ENCODE measurements around the gene CRACDL.

Gene CRACDL

GRCh38 chr2:98935777-98936352 lies at the start of gene CRACDL:
CRACDL (minus strand) TSS chr2:98936225; CDS start chr2:98846800, 89,425 bp downstream.
- Histone ChIP-seq H3K79me2 (ENCODE audit: insufficient read depth, low read length) (no peaks in the 10 kb centered on the region), H3K36me3 (ENCODE audit: low read length) (no peaks in the 10 kb centered on the region), H3K9me3 (ENCODE audit: insufficient read depth, low read length) (no peaks in the 10 kb centered on the region), H2AFZ (ENCODE audit: low read depth, low read length, severe bottlenecking) (no peak within 1 kb of the TSS), H4K20me1 (ENCODE audit: low read depth, low read length) (no peaks in the 10 kb centered on the region), H3K9me2 (replicated peaks; ENCODE audit: insufficient read depth, low read length) (no peaks in the 10 kb centered on the region), H3K4me2 (ENCODE audit: low read depth, low read length, poor library complexity, severe bottlenecking) (no peak within 1 kb of the TSS), H3F3A (ENCODE audit: insufficient read depth) (no peaks in the 10 kb centered on the region), H3K4me3 (ENCODE audit: insufficient read depth, low read length, poor library complexity, severe bottlenecking) (no peak within 1 kb of the TSS), H3K27ac (ENCODE audit: low read depth, low read length) (no peak within 1 kb of the TSS), H3K9ac (ENCODE audit: low read length) (no peak within 1 kb of the TSS), H3K27me3 (ENCODE audit: low read length) (no peaks in the 10 kb centered on the region)
- no peak for TF ChIP-seq CTCF (IDR thresholded peaks at IDR 0.05; ENCODE audit: insufficient read depth, low read length, poor library complexity, severe bottlenecking)
- TF ChIP-seq EZH2phosphoT487 (conservative IDR thresholded peaks at IDR 0.05; ENCODE audit: low read length) = no peak

- Histone ChIP-seq H3K4me2 (ENCODE audit: low read depth, low read length, poor library complexity, severe bottlenecking) (no peak overlapping the region), H3K36me3 (ENCODE audit: low read length) (no peaks in the 10 kb centered on the region), H2AFZ (ENCODE audit: low read depth, low read length, severe bottlenecking) (no peak overlapping the region), H3K27me3 (ENCODE audit: low read length) (no peaks in the 10 kb centered on the region), H3F3A (ENCODE audit: insufficient read depth) (no peaks in the 10 kb centered on the region), H3K79me2 (ENCODE audit: insufficient read depth, low read length) (no peaks in the 10 kb centered on the region), H3K27ac (ENCODE audit: low read depth, low read length) (no peak overlapping the region), H4K20me1 (ENCODE audit: low read depth, low read length) (no peaks in the 10 kb centered on the region), H3K9ac (ENCODE audit: low read length) (no peak overlapping the region), H3K9me2 (replicated peaks; ENCODE audit: insufficient read depth, low read length) (no peaks in the 10 kb centered on the region), H3K4me3 (ENCODE audit: insufficient read depth, low read length, poor library complexity, severe bottlenecking) (no peak overlapping the region), H3K9me3 (ENCODE audit: insufficient read depth, low read length) (peaks cover 6% of the 10 kb centered on the region; the same call in 1 of the 2 replicates)
- no peak for TF ChIP-seq EZH2phosphoT487 (conservative IDR thresholded peaks at IDR 0.05; ENCODE audit: low read length)
- no peak for TF ChIP-seq CTCF (IDR thresholded peaks at IDR 0.05; ENCODE audit: insufficient read depth, low read length, poor library complexity, severe bottlenecking)
Measured at GRCh38 chr2:98975611-98976010, 39.6 kb upstream of the CRACDL start.

- no peak overlapping the region for H2AFZ ChIP-seq (ENCODE audit: low read depth, low read length, severe bottlenecking)
- no peak overlapping the region for H3K9ac ChIP-seq (ENCODE audit: low read length)
- no peaks in the 10 kb centered on the region for H4K20me1 ChIP-seq (ENCODE audit: low read depth, low read length)
- no peaks in the 10 kb centered on the region for H3K79me2 ChIP-seq (ENCODE audit: insufficient read depth, low read length)
- H3F3A ChIP-seq (ENCODE audit: insufficient read depth) = no peaks in the 10 kb centered on the region
- no peak overlapping the region for H3K4me2 ChIP-seq (ENCODE audit: low read depth, low read length, poor library complexity, severe bottlenecking)
- no peaks in the 10 kb centered on the region for H3K9me2 ChIP-seq (replicated peaks; ENCODE audit: insufficient read depth, low read length)
- no peak overlapping the region for H3K27ac ChIP-seq (ENCODE audit: low read depth, low read length)
- no peaks in the 10 kb centered on the region for H3K27me3 ChIP-seq (ENCODE audit: low read length)
- peaks cover 11% of the 10 kb centered on the region; the same call in 1 of the 2 replicates for H3K9me3 ChIP-seq (ENCODE audit: insufficient read depth, low read length)
- no peak for TF ChIP-seq CTCF (IDR thresholded peaks at IDR 0.05; ENCODE audit: insufficient read depth, low read length, poor library complexity, severe bottlenecking)
- no peak for TF ChIP-seq EZH2phosphoT487 (conservative IDR thresholded peaks at IDR 0.05; ENCODE audit: low read length)
- no peak overlapping the region for H3K4me3 ChIP-seq (ENCODE audit: insufficient read depth, low read length, poor library complexity, severe bottlenecking)
- no peaks in the 10 kb centered on the region for H3K36me3 ChIP-seq (ENCODE audit: low read length)
Measured at GRCh38 chr2:98972582-98973167, 36.6 kb upstream of the CRACDL start.
